ENCODE results near the gene DCC. TPM values are rescaled to one million over a fixed set of nuclear protein-coding genes. Genes with fewer than 3 reads are reported as not detected.

DCC gene
- total RNA-seq, 4 donors from 2014 or later, result 0.16 TPM; not detected in 3

DNA sequence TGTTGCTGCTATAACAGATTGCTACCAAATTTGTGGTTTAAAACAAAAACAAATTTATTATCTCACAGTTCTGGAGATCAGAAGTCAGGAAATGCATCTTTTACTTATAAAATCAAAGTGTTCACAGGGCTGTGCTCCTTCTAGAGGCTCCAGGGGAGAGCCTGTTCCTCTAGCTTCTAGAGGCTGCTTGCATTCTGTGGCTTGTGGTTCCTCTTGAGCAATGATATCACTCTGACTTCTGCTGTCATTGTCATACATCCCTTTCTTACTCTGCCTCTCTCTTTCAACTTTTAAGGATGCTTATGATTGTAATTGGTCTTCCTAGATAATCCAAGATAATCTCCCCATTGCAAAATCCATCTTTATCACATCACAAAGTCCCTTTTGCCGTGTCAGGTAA, 6.1 kb upstream of the DCC start:
- Histone ChIP-seq H3K4me1 (no peaks in the 10 kb centered on the region), H3K27me3 (peaks cover 2% of the 10 kb centered on the region), H3K4me3 (no peak overlapping the region), H3K27ac (no peak overlapping the region), H3K9me3 (no peaks in the 10 kb centered on the region), H3K36me3 (no peaks in the 10 kb centered on the region)
- no peak for TF ChIP-seq POLR2AphosphoS5 (IDR thresholded peaks at IDR 0.05)
- TF ChIP-seq CTCF (IDR thresholded peaks at IDR 0.05), result no peak
- no peak for TF ChIP-seq EP300 (IDR thresholded peaks at IDR 0.05)
- TF ChIP-seq POLR2A (IDR thresholded peaks at IDR 0.05), result no peak
- 86% methylated on average over 1 of the region's 1 CpG for WGBS
- no peak for DNase-seq (ENCODE audit: low spot score in 2 of 2)

DNA sequence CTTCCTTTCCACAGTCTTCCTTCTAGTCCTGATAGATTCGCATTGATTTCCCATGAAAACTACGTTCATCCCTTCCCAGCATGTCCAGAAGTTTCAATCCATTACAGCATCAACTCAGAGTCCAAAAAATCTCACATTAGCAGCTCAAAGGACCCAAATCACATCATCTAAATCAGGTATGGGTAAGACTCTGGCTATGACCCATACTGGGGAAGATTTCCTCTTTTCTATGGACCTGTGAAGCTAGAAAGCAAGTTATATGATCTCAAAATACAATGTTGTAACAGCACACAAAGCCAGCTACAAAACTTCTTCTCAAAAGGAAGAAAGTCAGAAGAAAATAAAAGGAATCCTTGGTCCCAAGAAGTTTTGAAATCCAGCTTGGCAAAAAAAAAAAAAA, 5.7 kb upstream of the DCC start:
- 86% methylated on average over 2 of the region's 2 CpGs for WGBS

GRCh38 chr18:52334896-52335295, 5.1 kb upstream of the DCC start:
- Histone ChIP-seq H3K9me3 (no peaks in the 10 kb centered on the region), H3K4me1 (no peaks in the 10 kb centered on the region), H3K27ac (no peak overlapping the region), H3K4me3 (no peak overlapping the region), H3K36me3 (no peaks in the 10 kb centered on the region), H3K27me3 (peaks cover 12% of the 10 kb centered on the region)
- TF ChIP-seq CTCF (IDR thresholded peaks at IDR 0.05) (no peak), POLR2A (IDR thresholded peaks at IDR 0.05) (no peak), EP300 (IDR thresholded peaks at IDR 0.05) (no peak), POLR2AphosphoS5 (IDR thresholded peaks at IDR 0.05) (no peak)
- DNase-seq (ENCODE audit: low spot score in 2 of 2), result no peak
- 51% methylated on average over 1 of the region's 1 CpG for WGBS

More for the DNA sequence above, 5.7 kb upstream of the DCC start:
- H3K36me3 ChIP-seq, result no peaks in the 10 kb centered on the region
- no peak for TF ChIP-seq CTCF (IDR thresholded peaks at IDR 0.05)
- no peak for TF ChIP-seq POLR2AphosphoS5 (IDR thresholded peaks at IDR 0.05)
- no peak for TF ChIP-seq POLR2A (IDR thresholded peaks at IDR 0.05)
- TF ChIP-seq EP300 (IDR thresholded peaks at IDR 0.05), result no peak
- DNase-seq (ENCODE audit: low spot score in 2 of 2), result no peak
- H3K27ac ChIP-seq, result no peak overlapping the region
- no peaks in the 10 kb centered on the region for H3K9me3 ChIP-seq
- no peak overlapping the region for H3K4me3 ChIP-seq
- peaks cover 6% of the 10 kb centered on the region for H3K27me3 ChIP-seq
- H3K4me1 ChIP-seq, result no peaks in the 10 kb centered on the region

DNA sequence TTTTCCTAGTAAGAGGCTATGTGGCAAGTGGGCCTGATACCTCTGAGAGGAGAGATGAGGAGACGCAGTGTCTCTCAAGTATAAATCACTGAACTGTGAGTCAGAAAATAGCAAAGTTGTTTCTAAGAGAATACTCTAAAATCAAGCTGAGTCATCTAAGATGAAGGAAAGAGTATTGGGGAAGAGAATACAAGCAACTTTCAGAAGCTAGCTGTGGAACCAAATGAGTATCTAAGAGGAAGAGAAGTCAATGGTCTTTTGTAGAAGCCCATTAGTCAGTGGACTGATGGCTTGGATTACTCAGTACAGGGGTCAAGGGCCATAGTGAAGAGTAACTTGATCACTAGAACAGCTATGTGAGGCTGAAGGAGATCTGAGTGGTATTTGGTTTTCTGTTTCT, 2.7 kb upstream of the DCC start:
- 89% methylated on average over 1 of the region's 1 CpG for whole genome bisulfite sequencing

More for the DNA sequence above, 2.7 kb upstream of the DCC start:
- H3K4me1 ChIP-seq, result peaks cover 5% of the 10 kb centered on the region
- no peak for DNase-seq (ENCODE audit: low spot score in 2 of 2)
- H3K9me3 ChIP-seq, result no peaks in the 10 kb centered on the region
- H3K36me3 ChIP-seq, result no peaks in the 10 kb centered on the region
- peaks cover 35% of the 10 kb centered on the region for H3K27me3 ChIP-seq
- no peak overlapping the region for H3K4me3 ChIP-seq
- TF ChIP-seq POLR2AphosphoS5 (IDR thresholded peaks at IDR 0.05) (no peak), POLR2A (IDR thresholded peaks at IDR 0.05) (no peak), CTCF (IDR thresholded peaks at IDR 0.05) (no peak), EP300 (IDR thresholded peaks at IDR 0.05) (no peak)
- no peak overlapping the region for H3K27ac ChIP-seq
